ENCODE results near the gene STPG3. TPM values are rescaled to one million over a fixed set of nuclear protein-coding genes. Genes with fewer than 3 reads are reported as not detected.
A peak's percentile ranks its signal among the peaks of the same experiment; 100 is the strongest.

STPG3 gene
- polyA plus RNA-seq, 2 of the 4 experiments (the other 2 are of a cell fraction), result not detected

DNA sequence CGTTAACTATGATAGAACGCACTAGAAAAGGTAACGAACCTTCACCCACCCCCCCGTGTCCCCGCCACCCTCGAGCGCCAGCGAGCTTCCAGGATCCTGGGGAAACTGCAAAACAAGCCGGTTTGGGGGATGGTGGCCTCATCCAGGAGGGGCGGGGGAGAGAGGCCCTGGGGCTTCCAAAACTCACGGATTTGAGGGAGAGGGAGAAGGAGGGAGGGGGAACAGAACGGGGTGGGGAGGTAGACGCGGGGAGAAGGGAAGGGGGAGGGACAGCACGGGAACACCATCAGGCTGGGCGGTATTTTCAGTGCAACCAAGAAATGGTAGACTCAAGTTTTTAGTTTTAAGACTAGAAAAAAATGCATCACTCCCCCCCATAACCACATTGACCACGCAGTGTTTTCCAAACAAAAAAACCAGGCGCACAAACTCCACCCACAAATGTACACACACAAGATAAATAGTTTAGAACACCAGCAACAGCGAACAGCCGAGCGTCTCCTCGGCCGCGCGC, 49.5 kb downstream of the STPG3 start:
- TF ChIP-seq, protein P1, sequence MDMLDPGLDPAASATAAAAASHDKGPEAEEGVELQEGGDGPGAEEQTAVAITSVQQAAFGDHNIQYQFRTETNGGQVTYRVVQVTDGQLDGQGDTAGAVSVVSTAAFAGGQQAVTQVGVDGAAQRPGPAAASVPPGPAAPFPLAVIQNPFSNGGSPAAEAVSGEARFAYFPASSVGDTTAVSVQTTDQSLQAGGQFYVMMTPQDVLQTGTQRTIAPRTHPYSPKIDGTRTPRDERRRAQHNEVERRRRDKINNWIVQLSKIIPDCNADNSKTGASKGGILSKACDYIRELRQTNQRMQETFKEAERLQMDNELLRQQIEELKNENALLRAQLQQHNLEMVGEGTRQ (IDR thresholded peaks at IDR 0.05), result no peak
- TF ChIP-seq JUNB (IDR thresholded peaks at IDR 0.05), result no peak
- TF ChIP-seq, protein P2, sequence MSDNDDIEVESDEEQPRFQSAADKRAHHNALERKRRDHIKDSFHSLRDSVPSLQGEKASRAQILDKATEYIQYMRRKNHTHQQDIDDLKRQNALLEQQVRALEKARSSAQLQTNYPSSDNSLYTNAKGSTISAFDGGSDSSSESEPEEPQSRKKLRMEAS (IDR thresholded peaks at IDR 0.05), result no peak
- no peak for TF ChIP-seq CHD4 (IDR thresholded peaks at IDR 0.05; ENCODE audit: borderline replicate concordance)
- no peak for TF ChIP-seq NPAS2 (CRISPR knock-in tag; IDR thresholded peaks at IDR 0.05; ENCODE audit: borderline replicate concordance)
- Histone ChIP-seq H3K9me3 (no peaks in the 10 kb centered on the region), H3K4me2 (peak overlapping the region; percentile 84), H3K27ac (peak overlapping the region; percentile 58 to 90), H3K4me3 (peak overlapping the region; percentile 49), H3K4me1 (peaks cover 28% of the 10 kb centered on the region)
- ATAC-seq (no peak), DNase-seq (ENCODE audit: low read depth in 1 of 2, low spot score in 1 of 2) (peak in 1 of 2 experiments; percentile 73), FAIRE-seq (no peak)
- ChIA-PET CTCF (interaction anchor here (0.6 to 2.9 kb wide), 14 partner anchors 13 to 318 kb away, joined by 3 to 25 read pairs (median 6); partner anchors contain the start of genes EHMT1, ENTPD8, EXD3 and NOXA1), POLR2A (interaction anchor here (1.9 to 2.2 kb wide), 5 partner anchors 23 to 122 kb away, joined by 8 to 19 read pairs (median 13); partner anchors contain the start of genes EXD3, NOXA1, TOR4A and TUBB4B)
- WGBS (ENCODE audit: missing lambda C conversion rate), result 20% methylated on average over 18 of the region's 25 CpGs

DNA sequence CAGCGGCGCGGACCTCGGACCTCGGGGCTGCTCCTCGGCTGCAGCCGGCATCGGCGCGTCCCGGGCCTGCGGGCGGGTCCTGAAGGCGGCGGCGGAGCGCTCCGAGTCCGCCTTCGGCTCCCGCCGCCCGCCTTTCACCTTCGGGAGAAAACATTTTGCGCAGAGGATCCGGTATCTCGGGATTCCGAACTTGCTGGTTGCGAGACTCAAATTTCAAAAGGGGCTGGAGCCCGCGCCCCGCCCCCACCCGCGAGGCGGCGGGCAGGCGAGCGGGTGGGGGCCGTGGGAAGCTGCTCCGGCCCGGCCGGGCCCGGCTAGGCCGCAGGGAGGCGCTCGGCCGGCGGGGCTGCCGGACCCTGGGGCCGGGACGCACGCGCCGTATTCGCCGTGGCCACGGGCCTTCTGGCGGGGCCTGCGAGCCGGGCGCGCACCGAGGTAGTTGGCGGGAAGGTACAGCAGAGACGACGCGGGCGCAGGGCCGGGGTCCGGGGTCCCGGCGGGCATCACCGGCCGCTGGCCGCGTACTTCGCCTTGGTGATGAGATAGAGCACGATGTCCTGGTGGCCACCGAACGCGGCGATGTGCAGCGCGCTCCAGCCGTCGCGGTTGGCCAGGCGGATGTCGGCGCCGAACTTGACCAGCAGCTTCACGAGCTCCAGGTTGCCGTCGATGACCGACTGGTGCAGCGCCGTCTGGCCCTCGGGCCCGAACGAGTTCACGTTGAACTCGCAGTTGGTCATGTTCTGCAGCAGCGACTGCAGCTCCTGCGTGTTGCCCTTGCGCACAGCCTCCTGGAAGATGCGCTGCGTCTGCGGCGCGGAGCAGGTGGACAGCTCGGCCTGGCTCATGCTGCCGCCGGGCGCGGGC, 50.2 kb downstream of the STPG3 start:
- peak overlapping the region; percentile 84 for H3K4me2 ChIP-seq
- peak overlapping the region; percentile 58 to 90 for H3K27ac ChIP-seq
- peak in 1 of 2 experiments; percentile 85 for DNase-seq (ENCODE audit: low read depth in 1 of 2, low spot score in 1 of 2)
- no peaks in the 10 kb centered on the region for H3K9me3 ChIP-seq
- peak in 1 of 2 experiments; percentile 58; a peak in 3 of 5 replicates for TF ChIP-seq JUN (IDR thresholded peaks at IDR 0.05)
- TF ChIP-seq, protein P3, sequence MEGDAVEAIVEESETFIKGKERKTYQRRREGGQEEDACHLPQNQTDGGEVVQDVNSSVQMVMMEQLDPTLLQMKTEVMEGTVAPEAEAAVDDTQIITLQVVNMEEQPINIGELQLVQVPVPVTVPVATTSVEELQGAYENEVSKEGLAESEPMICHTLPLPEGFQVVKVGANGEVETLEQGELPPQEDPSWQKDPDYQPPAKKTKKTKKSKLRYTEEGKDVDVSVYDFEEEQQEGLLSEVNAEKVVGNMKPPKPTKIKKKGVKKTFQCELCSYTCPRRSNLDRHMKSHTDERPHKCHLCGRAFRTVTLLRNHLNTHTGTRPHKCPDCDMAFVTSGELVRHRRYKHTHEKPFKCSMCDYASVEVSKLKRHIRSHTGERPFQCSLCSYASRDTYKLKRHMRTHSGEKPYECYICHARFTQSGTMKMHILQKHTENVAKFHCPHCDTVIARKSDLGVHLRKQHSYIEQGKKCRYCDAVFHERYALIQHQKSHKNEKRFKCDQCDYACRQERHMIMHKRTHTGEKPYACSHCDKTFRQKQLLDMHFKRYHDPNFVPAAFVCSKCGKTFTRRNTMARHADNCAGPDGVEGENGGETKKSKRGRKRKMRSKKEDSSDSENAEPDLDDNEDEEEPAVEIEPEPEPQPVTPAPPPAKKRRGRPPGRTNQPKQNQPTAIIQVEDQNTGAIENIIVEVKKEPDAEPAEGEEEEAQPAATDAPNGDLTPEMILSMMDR (IDR thresholded peaks at IDR 0.05), result peak; percentile 47
- TF ChIP-seq ESRRA (IDR thresholded peaks at IDR 0.05; ENCODE audit: borderline replicate concordance, low read length), result no peak
- TF ChIP-seq RAD21 (conservative IDR thresholded peaks at IDR 0.05 in 1 of 2, IDR thresholded peaks at IDR 0.05 in 1 of 2), result no peak; a peak in 1 of 5 replicates
- TF ChIP-seq, protein P4, sequence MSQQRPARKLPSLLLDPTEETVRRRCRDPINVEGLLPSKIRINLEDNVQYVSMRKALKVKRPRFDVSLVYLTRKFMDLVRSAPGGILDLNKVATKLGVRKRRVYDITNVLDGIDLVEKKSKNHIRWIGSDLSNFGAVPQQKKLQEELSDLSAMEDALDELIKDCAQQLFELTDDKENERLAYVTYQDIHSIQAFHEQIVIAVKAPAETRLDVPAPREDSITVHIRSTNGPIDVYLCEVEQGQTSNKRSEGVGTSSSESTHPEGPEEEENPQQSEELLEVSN (IDR thresholded peaks at IDR 0.05; ENCODE audit: borderline replicate concordance, low read depth), result peak; percentile 98
- TF ChIP-seq RFX5 (IDR thresholded peaks at IDR 0.05), result no peak
- TF ChIP-seq TFCP2L1 (CRISPR knock-in tag; IDR thresholded peaks at IDR 0.05), result no peak
- TF ChIP-seq KDM1A (IDR thresholded peaks at IDR 0.05; ENCODE audit: low read depth), result no peak
- TF ChIP-seq EHF (CRISPR knock-in tag; IDR thresholded peaks at IDR 0.05), result no peak
- no peak for TF ChIP-seq GATA3 (IDR thresholded peaks at IDR 0.05; ENCODE audit: borderline replicate concordance)
- TF ChIP-seq, protein P2 (IDR thresholded peaks at IDR 0.05), result peak; percentile 94
- 0 out of 2 replicates have a peak, but pooled peaks have one; percentile 17 for TF ChIP-seq HOXB5 (CRISPR knock-in tag; IDR thresholded peaks at IDR 0.05)
- no peak for TF ChIP-seq CBX2 (IDR thresholded peaks at IDR 0.05; ENCODE audit: borderline replicate concordance, low read depth)
- TF ChIP-seq HDAC2 (IDR thresholded peaks at IDR 0.05), result peak; percentile 80; the same call in 1 of the 2 replicates
- no peak; the same call in 1 of the 2 replicates for TF ChIP-seq PHF8 (IDR thresholded peaks at IDR 0.05; ENCODE audit: borderline replicate concordance, low read depth)
- TF ChIP-seq HEYL (CRISPR knock-in tag; IDR thresholded peaks at IDR 0.05), result no peak
- TF ChIP-seq RNF2 (IDR thresholded peaks at IDR 0.05; ENCODE audit: borderline replicate concordance, low read depth), result peak; percentile 72; the same call in 1 of the 2 replicates
- TF ChIP-seq CHD2 (IDR thresholded peaks at IDR 0.05; ENCODE audit: low read length, partially characterized antibody), result no peak
- TF ChIP-seq FOXS1 (CRISPR knock-in tag; IDR thresholded peaks at IDR 0.05), result no peak
- TF ChIP-seq CHD4 (IDR thresholded peaks at IDR 0.05; ENCODE audit: borderline replicate concordance), result no peak
- no peak for TF ChIP-seq HOXA7 (CRISPR knock-in tag; IDR thresholded peaks at IDR 0.05)
- TF ChIP-seq RARB (CRISPR knock-in tag; IDR thresholded peaks at IDR 0.05), result no peak
- peak; percentile 30; the same call in 1 of the 3 replicates for TF ChIP-seq SMC3 (IDR thresholded peaks at IDR 0.05)
- no peak for TF ChIP-seq NFE2L2 (conservative IDR thresholded peaks at IDR 0.05; ENCODE audit: low read length)
- peak; percentile 74; the same call in 1 of the 2 replicates for TF ChIP-seq HOXB13 (CRISPR knock-in tag; IDR thresholded peaks at IDR 0.05; ENCODE audit: low read depth)
- TF ChIP-seq, protein P5, sequence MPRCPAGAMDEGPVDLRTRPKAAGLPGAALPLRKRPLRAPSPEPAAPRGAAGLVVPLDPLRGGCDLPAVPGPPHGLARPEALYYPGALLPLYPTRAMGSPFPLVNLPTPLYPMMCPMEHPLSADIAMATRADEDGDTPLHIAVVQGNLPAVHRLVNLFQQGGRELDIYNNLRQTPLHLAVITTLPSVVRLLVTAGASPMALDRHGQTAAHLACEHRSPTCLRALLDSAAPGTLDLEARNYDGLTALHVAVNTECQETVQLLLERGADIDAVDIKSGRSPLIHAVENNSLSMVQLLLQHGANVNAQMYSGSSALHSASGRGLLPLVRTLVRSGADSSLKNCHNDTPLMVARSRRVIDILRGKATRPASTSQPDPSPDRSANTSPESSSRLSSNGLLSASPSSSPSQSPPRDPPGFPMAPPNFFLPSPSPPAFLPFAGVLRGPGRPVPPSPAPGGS (IDR thresholded peaks at IDR 0.05), result no peak
- 0 out of 2 replicates have a peak, but pooled peaks have one; percentile 3 for TF ChIP-seq POLR2A (IDR thresholded peaks at IDR 0.05; ENCODE audit: low read length)
- 2% methylated on average over 12 of the region's 115 CpGs for WGBS (ENCODE audit: missing lambda C conversion rate)
- CTCF ChIA-PET, result interaction anchor here (0.6 to 4.4 kb wide), 53 partner anchors 8 to 298 kb away, joined by 3 to 51 read pairs (median 4); partner anchors contain the start of genes ENTPD8, EXD3, NELFB and NOXA1
- ATAC-seq, result peak; percentile 37 to 43
- peak overlapping the region; percentile 49 for H3K4me3 ChIP-seq
- H3K4me1 ChIP-seq, result peaks cover 27% of the 10 kb centered on the region
- no peak for FAIRE-seq
- POLR2A ChIA-PET, result interaction anchor here (0.6 to 2.2 kb wide), 10 partner anchors 15 to 234 kb away, joined by 3 to 19 read pairs (median 8); partner anchors contain the start of genes EXD3, NOXA1, NSMF and TOR4A
